NCI-H1436 treated with DMSO at 0.1 percent for 48 hours (cell line): ENCODE results near the gene C10orf95.

Experiments
- DNase-seq: peaks from one replicate; lab custom pipeline; 2025; lab: John Stamatoyannopoulos, UW

C10orf95 gene

DNA sequence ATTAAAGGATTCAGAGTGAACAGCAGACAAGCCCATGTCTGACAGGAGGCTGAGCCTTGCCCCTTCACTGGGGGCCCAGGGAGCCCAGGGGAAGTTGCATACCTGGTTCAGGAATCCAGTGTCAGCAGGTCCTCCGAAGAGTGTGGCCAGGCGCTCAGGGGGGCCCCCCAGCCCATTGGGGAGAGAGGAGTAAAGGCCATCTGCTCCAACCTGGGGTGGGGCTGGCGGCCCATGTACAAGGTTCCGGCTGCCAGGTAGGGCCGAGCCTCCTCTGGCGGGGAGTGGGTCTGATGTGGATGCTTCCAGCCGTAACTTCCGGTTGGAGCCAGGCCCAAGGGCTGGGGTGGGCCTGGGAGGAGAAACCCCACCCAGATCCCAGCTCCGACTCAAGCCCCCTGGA is 35.1 kb downstream of the C10orf95 start:
- DNase-seq, result no peak

- DNase-seq, result no peak
These were observed 36.6 kb downstream of the C10orf95 start for GRCh38 chr10:102414749-102415148.

GRCh38 chr10:102413806-102414561 is 37.4 kb downstream of the C10orf95 start:
- DNase-seq, result no peak

- peak; percentile 76 for DNase-seq
These were observed 38.2 kb downstream of the C10orf95 start for GRCh38 chr10:102413053-102413705.

DNA sequence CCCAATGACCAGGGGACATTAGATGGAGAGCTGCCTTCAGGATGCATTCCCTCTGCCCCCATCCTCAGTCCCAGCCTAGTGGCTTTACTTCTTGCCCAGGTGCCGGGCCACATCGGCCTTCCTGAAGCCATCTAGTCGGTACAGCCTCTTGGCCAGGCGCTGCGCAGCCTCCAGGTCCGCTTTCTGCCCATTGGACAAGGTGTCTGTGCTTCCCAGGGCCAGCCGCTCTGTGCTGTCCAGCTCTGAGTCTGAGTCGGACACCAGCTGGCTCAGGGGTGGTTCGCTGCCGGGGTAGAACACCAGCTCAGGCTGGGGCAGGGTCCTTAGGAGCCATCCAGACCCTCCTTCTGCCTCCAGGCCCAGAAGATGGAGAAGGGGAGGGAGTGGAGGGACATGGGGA is 39.0 kb downstream of the C10orf95 start:
- DNase-seq, result no peak

DNA sequence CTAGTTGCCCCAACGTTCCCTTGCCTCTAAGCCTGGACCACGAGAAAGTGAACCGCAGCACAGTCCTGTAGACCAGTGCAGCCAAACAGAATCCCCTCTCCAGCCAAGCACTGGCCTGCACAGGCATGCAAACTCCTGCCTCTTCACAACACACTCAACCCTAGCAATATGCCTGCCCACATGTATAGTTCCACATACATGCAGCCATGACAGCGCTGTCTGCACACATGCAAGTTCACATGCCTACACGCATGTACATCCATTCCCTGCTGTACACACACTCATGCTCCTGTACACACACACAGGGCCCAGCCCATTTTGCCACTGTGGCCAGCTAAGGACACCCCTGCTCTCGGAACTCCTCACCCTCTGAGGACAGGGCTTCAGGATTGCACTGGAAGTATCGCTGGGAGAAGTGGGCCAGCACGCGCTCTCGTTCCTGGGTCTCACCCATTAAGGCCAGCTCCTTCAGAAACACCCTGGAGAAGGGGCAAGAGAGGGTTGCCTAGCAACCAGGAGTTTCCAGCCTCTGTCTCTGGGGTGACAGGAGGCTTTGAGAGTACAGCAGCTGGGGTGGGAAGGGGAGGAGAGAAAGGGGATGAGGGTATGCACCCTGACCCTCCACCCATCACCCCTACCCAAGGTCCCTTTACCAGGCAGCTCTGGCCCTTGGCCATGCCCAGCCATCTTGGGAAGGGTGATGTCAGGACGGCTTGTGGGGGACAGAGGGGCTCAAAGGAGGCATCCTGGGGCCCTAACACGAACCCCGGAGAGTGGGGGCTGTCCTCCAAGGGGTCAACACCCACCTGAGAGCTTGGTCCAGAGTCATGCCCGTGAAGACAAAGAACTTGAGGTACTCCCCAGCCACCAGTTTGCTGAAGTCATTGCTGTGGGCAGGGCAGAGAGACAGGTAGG is 39.7 kb downstream of the C10orf95 start:
- DNase-seq, result no peak

- DNase-seq, result no peak
These were observed 40.8 kb downstream of the C10orf95 start for GRCh38 chr10:102410429-102411073.

GRCh38 chr10:102409604-102410428 is 41.5 kb downstream of the C10orf95 start:
- DNase-seq, result no peak

DNA sequence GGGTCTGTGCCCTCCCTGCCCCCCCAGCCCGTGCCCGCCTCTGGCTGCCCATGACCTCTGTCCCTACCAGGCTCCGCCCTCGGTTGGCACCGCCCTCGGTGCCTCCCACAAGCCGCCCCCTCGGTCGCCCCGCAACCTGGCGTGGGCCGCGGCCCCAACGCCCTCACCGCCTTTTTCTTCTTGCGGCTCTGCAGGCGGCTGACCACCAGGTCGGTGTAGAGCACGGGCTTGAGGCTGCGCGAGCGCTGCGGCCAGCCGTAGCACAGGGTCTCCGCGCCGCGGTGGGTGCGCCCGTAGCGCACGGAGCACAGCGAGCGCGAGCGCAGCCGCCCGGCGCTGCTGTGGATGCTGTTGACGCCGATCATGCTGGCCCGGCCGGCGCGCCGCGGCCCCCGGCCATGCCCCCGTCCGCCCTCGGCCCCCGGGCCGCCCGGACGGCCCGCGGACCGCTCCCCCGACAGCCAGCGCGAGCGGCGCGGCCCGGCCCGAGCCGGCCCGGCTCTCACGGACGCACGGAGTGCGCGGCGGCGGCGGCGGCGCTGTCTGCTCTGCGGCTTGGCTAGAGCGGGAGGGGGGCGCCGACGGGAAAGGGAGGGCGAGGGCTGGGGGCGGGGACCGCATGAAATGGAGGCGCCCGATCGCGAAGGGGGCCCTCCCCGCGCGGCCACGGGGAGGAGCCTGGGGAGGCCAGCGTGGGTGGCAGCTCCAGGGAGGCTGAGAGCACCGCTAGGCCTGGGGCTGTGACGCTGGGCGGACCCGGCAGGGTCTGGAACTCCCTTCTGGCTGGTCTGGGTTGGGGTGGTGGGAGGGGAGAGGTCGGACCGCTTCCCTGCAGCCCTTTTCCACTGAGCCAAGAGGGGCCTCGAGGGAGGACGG is 42.4 kb downstream of the C10orf95 start:
- no peak for DNase-seq

DNA sequence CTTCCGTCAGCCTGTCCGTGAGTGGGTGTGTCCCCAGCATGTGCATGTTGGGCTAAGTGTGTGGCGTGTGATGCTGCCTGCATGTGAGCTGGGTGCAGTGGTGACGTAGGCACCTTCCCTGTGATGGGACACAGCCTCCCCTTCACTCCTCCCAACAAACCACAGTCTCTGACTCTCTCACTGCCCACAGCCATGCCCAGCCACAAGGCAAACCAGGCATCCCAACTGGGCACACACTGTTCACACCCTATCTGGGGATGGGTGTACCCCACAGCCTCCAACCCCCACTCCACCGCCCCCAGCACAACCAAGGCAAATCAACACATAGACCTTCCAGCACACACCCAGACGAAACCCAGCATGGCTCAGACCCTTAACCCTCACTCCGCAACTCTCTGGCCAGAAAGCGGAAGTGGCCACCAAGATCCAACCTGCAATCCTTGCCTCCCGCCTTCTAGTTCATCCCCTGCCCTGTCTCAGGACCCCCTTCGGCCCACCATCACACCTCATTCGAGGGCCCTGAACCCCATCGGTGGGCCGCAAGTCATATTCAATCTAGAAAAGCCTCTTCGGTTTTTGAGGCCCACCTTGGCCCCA is 43.1 kb downstream of the C10orf95 start:
- DNase-seq, result no peak

- DNase-seq, result no peak
These were observed 43.8 kb downstream of the C10orf95 start for GRCh38 chr10:102407425-102408130.

- no peak for DNase-seq
These were observed 44.5 kb downstream of the C10orf95 start for GRCh38 chr10:102406815-102407214.

- DNase-seq, result no peak
These were observed 45.7 kb downstream of the C10orf95 start for GRCh38 chr10:102405632-102406031.

DNA sequence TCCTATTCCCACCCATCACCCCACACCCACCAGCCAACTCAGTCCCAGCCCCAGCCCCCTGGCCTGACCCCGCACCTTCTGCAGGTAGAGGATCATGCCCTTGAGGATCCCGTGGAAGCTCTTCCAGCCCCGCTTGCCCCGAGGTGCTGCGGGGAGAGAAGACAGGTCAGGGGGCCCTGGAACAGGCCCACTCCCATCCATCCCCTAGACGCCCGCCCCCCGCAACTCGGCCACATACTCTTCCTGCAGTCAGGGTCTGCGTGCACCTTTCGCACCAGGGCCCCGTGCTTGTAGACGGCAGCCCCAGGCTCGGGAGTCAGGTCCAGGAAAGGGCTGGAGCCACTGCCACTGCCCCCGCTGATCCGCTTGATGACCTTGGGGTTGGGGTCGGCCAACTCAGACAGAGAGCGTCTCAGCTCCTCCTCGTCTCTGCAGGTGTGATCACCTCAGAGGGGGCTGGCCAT is 46.2 kb downstream of the C10orf95 start:
- no peak for DNase-seq

DNA sequence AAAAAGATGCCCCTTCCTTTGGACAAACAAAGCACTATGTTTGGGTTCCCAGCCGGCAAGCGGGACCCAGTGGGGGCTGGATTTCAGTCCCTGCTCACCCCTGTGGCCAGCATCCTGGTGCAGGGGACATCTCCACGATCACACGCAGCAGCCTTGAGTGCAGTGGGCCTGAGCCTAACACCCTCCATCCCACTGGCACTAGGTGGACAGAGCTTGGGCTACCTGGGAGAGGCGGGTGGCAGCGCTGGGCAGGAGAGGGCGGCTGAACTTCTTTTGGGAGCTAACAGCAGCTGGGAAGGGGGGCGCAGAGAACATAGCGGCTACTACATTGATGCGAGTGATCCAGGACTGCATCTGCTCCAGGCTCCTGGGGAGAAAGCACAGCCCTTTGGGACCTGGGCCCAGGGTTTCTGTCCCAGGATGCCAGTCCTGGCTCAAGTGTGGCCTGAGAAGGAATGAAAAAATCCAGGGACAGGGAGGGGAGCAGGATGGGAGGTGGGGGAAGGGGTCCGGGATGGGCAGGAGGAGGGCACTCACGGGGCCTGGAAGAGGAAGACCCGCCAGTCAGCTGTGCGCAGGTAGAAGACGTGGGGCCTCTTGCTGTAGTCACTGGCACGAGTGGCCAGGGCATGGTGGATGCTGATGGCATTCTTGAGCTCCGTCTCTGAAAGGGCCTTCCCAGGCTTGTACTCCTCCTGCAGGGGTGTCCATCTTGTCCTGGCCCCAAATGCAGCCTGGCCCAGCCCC is 46.8 kb downstream of the C10orf95 start:
- DNase-seq, result no peak

- no peak for DNase-seq
These were observed 48.2 kb downstream of the C10orf95 start for GRCh38 chr10:102403115-102403514.

DNA sequence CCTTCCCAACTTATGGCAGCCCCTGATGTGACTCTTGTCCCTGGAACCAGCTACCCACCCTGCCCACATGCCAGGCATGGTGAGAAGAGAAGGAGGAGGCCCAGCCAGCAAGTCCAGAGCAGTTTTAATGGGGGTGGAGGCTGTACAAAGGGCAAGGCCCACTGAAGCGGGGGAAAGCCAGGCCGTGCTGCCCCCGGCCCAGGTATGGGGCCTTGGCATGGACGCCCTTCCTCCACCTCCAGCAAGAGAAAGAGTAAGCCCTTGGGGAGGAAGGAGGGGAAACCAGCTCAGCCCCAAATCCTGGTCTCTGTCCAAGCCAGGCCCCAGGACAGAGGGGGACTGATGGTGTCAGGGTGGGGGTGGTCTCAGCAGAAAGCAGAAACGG is 48.8 kb downstream of the C10orf95 start:
- no peak for DNase-seq
